Purkinje cell (primary cell): ENCODE data around the gene ST6GALNAC6. TPM values are rescaled to one million over a fixed set of nuclear protein-coding genes. Genes with fewer than 3 reads are reported as not detected.

ENCODE experiments used
- polyA plus RNA-seq: library from polyadenylated mRNA; unstranded; fragments of >200 nt; fragmentation: Nextera tagmentation; gene quantifications from 2 replicates; pipeline ENCODE4 v1.2.1, GENCODE V29; 2014

Gene ST6GALNAC6
- polyA plus RNA-seq, result 2.7 and 6.1 TPM in 2 replicates

GRCh38 chr9:127899128-127899943 lies at the start of gene ST6GALNAC6:
Gene ST6GALNAC6, minus strand, starts transcription at chr9:127899603. Its CDS starts 1,622 bp downstream, at chr9:127897981.

GRCh38 chr9:127937388-127938297 lies 38.2 kb upstream of the ST6GALNAC6 start, which contains the start of gene DPM2:
Gene DPM2, minus strand, starts transcription at chr9:127937854. Its CDS starts 34 bp downstream, at chr9:127937820.

GRCh38 chr9:127930231-127931091 lies 31.1 kb upstream of the ST6GALNAC6 start, which contains the start of gene PIP5KL1:
Gene PIP5KL1, minus strand, starts transcription at chr9:127930777. Its CDS starts 25 bp downstream, at chr9:127930752.

GRCh38 chr9:127916720-127917581 lies 17.5 kb upstream of the ST6GALNAC6 start, which contains the start of gene ST6GALNAC4:
Gene ST6GALNAC4, minus strand, starts transcription at chr9:127917041. Its CDS starts 622 bp downstream, at chr9:127916419.

GRCh38 chr9:127877566-127877998 lies 21.8 kb downstream of the ST6GALNAC6 start, which contains the start of gene AK1:
Gene AK1, minus strand, starts transcription at chr9:127877675. Its CDS starts 3,058 bp downstream, at chr9:127874617.

GRCh38 chr9:127854184-127854806 lies 45.1 kb downstream of the ST6GALNAC6 start, which contains the start of gene ENG:
Gene ENG, minus strand, starts transcription at chr9:127854658. Its CDS starts 303 bp downstream, at chr9:127854355.

Other genes with a start within 250 kb of the ST6GALNAC6 start
- gene CFAP157, start 192.6 kb downstream of the ST6GALNAC6 start, polyA plus RNA-seq, result not detected in 2 replicates
- gene PTRH1, start 183.9 kb downstream of the ST6GALNAC6 start, polyA plus RNA-seq, result 1.4 and 5.5 TPM in 2 replicates
- gene TTC16, start 183.5 kb downstream of the ST6GALNAC6 start, polyA plus RNA-seq, result not detected in 2 replicates
- gene TOR2A, start 164.3 kb downstream of the ST6GALNAC6 start, polyA plus RNA-seq, result 1.9 and 2.4 TPM in 2 replicates
- 1.3 TPM in 1 of 2 replicates, not detected in the other for gene SH2D3C, start 120.9 kb downstream of the ST6GALNAC6 start, polyA plus RNA-seq
- gene CDK9, start 113.6 kb downstream of the ST6GALNAC6 start, polyA plus RNA-seq, result 4.6 and 9.2 TPM in 2 replicates
- 1.7 and 3.1 TPM in 2 replicates for gene FPGS, start 96.7 kb downstream of the ST6GALNAC6 start, polyA plus RNA-seq
- gene ENG, start 44.9 kb downstream of the ST6GALNAC6 start, polyA plus RNA-seq, result 0.08 TPM in 1 of 2 replicates, not detected in the other
- gene AK1, start 21.9 kb downstream of the ST6GALNAC6 start, polyA plus RNA-seq, result 86.9 and 113 TPM in 2 replicates
- gene ST6GALNAC4, start 17.4 kb upstream of the ST6GALNAC6 start, polyA plus RNA-seq, result 1.7 TPM in 2 replicates
- gene PIP5KL1, start 31.2 kb upstream of the ST6GALNAC6 start, polyA plus RNA-seq, result not detected in 2 replicates
- 13.0 and 32.8 TPM in 2 replicates for gene DPM2, start 38.3 kb upstream of the ST6GALNAC6 start, polyA plus RNA-seq
- 1.2 and 4.2 TPM in 2 replicates for gene EEIG1, start 81.4 kb upstream of the ST6GALNAC6 start, polyA plus RNA-seq
- gene NAIF1, start 167.7 kb upstream of the ST6GALNAC6 start, polyA plus RNA-seq, result 2.3 and 4.7 TPM in 2 replicates
- 5.9 and 7.0 TPM in 2 replicates for gene SLC25A25, start 168.6 kb upstream of the ST6GALNAC6 start, polyA plus RNA-seq
- gene PTGES2, start 228.1 kb upstream of the ST6GALNAC6 start, polyA plus RNA-seq, result 6.8 and 6.9 TPM in 2 replicates
- gene LCN2, start 249.8 kb upstream of the ST6GALNAC6 start, polyA plus RNA-seq, result not detected in 2 replicates